Stimulated activated CD4-positive, alpha-beta T cell treated with anti-CD3 and anti-CD28 coated beads, Interleukin-2, amount 100 ng/mL, for 48 hours (primary cell): Measurements from ENCODE around the gene SLC35D3.
"Not testable (repeated sequence)": the region's sequence is repeated elsewhere in the genome, so short reads cannot be mapped to it uniquely, and the experiment has no call there.

Experiments
- DNase-seq, 2 donors: peaks; one replicate each; pipeline ENCODE4 v3.0.0-alpha.2; 2020

Gene SLC35D3, protein sequence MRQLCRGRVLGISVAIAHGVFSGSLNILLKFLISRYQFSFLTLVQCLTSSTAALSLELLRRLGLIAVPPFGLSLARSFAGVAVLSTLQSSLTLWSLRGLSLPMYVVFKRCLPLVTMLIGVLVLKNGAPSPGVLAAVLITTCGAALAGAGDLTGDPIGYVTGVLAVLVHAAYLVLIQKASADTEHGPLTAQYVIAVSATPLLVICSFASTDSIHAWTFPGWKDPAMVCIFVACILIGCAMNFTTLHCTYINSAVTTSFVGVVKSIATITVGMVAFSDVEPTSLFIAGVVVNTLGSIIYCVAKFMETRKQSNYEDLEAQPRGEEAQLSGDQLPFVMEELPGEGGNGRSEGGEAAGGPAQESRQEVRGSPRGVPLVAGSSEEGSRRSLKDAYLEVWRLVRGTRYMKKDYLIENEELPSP

DNA sequence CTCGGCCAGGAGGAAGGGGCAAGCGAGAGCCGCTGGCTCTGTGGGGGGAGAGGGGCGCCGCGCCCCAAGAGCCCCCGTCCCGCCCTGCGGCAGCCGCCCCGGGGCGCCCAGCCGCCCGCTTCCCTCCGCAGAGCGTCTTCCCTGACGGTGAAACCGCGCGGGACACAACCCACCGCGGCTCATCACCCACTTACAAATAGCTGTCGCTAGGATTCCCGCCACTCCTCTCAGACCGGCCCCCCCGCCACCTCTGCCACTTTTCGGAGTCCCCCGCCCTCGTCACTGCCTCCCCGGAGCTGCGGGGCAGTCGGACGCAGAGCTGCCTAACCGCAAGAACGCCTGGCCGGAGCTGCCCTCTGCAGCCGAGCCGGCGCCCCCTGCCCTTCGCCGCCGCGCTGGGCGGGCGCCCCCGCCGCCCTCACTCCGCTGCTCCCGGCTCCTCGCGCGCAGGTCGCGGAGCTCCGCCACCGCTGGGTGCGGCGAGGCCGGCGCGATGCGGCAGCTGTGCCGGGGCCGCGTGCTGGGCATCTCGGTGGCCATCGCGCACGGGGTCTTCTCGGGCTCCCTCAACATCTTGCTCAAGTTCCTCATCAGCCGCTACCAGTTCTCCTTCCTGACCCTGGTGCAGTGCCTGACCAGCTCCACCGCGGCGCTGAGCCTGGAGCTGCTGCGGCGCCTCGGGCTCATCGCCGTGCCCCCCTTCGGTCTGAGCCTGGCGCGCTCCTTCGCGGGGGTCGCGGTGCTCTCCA lies at the start of gene SLC35D3:
Gene SLC35D3, plus strand, starts transcription at position 366 of the 749 bp plus-strand sequence. Its CDS starts 128 bp downstream, at position 494.
- no peak for DNase-seq

DNA sequence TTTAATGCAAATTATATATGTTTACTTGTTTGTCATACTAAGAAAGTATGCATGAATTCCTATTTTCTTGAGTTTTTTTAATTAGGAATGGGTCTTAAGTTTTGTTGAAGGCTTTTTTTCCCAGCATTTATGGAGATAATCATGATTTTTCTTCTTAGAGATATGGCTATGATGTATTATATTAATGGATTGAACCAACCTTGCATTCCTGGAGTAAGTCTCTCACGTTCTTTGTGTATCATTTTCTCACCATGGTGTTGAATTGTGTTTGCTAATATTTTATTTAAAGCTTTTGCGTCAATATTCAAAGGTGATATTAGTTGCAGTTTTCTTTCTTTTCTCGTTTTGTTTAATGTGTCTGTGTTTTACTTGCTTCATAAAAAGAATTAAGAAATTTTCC lies 48.4 kb upstream of the SLC35D3 start:
- DNase-seq: no peak

DNA sequence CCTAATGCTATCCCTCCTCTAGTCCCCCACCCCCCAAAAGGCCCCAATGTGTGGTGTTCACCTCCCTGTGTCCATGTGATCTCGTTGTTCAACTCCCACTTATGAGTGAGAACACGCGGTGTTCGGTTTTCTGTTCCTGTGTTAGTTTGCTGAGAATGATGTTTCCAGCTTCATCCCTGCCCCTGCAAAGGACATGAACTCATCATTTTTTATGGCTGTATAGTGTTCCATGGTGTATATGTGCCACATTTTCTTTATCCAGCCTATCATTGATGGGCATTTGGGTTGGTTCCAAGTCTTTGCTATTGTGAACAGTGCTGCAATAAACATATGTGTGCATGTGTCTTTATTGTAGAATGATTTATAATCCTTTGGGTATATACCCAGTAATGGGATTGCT lies 45.6 kb upstream of the SLC35D3 start:
- DNase-seq: not testable (repeated sequence)

DNA sequence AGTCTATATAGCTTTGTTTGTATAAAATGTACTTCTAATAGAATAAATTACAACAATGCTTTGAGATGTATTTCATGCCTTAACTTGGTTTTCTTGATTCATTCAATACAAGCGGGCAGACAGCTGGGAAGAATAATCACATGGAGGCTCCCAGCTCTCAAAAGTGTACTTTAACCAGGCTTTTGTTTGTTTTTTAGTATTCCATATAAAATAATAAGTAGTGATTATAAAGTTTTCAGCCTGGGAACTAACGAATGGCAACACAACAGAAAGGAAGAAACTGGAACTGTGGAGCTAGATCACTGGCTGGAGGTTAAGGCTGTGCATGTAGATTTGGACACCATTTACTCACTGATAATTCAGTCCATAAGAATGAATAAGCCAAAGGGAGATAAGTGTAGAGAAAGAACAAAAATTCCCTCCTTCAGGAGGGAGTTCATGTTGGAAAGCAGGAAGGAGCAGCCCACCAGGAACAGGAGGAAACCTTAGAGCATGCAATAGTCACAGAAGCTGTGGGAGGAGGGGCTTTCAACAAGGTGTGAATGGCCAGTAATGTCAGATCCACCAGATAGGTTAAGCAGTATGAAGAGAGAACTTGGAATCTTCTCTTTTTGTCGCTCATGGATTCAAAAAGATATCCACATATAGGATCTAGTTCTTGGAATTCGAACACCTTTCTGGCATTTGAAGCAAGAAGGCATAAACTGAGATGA lies 41.2 kb upstream of the SLC35D3 start:
- no peak for DNase-seq

DNA sequence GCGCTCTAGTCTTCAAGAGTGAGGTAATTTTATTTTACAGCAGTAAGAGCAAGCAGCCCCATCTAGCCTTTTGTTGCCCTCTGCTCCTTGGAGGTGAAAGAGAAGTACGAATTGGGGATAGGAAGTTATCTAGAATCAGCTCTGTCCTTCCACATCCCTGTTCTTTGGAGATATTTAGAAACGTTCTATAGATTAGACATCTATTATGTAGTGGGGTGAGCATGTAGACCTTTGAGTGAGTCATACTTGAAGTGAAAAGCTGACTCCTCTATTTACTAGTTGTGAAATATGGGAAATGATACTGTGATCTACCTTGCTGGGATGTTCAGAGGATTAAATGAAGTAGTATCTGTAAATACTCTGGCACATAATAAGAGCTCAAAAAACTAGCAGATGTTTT lies 36.0 kb upstream of the SLC35D3 start:
- no peak for DNase-seq

DNA sequence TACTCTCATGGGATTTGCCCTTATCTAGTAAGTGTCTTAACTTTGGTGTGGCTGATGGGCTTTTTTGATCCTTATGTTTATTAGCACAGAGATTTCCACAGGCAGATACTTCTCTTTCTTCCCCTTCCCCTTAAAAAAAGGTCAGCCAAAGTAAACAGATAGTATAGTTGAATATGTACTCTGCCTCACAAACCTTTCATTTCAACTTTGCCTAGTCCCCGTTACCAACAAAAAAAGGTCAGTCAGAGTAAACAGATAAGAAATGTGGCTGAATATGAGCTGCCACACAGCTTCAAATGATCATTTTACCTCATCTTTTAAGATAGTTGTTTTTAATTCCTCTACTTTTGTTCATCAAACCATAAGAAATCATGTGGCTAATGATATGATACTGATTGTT lies 34.1 kb upstream of the SLC35D3 start:
- DNase-seq: no peak

DNA sequence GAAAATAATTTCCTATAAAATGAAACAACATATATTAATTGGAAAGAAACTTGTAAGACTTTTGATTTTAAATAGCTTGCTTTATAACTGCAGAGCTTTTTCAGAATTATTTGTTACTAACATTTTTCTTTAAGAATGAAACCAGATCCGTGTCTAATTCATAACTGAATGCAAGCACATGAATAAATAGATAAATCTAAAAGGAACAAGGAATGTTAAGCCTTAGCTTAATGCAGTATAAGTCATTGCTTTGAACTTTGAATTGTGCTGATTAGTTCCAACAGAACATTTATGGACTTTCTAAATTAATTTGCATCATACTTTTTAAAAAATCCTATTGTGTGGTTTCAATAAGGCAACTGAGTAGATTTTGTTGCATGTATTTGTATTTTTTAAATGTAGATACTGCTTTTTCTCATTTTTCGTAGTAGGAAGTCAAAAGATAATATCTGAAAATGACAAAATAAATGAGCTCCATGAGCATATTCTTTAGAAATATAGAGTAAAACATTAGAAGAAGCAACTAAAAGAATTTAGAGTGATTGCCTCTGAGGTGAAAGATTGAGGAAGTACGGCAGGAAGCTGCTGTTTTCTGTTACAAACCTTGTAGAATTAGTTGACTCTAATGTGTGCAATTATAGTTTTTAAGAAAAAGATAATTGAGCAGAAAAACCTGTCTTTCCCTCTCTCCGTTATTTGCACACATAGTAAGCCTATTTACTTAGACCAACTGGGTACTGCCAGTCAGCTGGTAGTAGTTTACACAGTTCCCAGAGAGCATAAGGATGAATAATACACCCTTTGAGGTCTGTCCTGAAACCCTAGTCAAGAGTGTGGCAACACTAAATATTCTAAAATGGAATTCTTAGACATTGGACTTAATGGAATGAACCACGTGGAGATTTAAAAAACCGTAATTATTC lies 32.6 kb upstream of the SLC35D3 start:
- DNase-seq: no peak

DNA sequence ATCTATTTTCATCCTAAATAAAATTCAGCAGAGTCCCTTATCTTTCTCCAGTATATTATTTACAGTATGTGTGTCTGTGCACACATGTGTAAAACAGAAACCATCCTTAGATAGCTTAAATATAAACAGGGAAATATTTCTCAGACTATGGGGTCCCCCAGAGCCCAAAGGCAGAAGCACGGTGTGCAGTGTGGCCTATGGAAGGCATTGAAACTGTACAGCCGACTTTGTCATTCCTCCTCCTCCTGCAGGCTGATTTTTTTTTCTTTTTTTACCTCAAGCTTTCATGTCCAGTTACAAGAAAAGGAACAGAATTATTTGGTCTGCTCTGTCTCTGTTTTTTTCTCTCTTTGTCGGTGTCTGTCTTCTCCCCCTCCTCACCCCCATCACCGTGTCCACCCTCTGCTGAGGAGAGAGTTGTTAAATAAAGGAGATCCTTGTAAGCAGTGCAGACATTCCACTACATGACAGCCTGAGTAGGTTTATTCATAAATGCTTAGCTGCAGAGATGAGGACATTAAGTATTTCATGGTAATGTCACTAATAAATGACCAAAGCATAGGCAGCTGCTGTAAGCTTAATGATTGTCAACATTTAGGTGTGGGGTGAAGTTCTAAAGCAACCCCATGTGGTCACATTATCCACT lies 31.8 kb upstream of the SLC35D3 start:
- DNase-seq: no peak

DNA sequence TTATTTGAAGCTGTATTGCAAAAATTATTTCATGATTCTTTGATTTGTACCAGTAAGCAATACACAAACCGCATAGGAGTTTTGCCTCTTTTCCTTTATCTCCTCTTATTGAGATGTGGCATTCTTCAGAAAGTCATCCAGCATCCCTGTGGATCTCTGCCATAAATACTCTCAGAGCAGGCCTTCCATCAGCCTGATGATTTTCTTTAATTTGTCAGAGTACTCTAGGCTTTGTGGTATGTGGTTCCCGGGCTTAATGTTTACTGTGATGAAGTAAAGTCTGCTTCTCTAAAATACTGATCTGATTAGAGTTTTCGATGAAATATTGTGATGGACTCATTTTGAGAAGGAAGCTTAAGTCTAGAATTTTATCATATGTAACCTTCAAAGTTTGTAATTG lies 31.1 kb upstream of the SLC35D3 start:
- DNase-seq: no peak

DNA sequence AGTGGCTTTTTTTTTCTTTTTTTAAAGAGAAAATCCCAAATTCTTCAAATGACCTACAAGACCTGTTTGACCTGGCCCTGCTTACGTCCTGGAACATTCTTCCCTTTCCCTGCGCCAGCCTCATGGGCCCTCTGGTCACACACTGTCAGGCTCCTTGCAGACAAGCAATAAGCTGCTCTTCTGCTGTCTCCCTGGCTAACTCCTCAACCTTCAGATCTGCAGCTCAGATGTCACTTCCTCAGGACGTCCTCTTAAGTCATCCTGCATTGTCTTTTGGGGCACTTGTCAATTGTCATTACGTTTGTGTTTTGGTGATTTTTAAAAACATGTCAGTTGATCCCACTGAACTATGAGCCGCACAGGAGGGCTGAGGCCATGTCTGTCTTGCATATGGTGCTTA lies 28.9 kb upstream of the SLC35D3 start:
- no peak for DNase-seq

DNA sequence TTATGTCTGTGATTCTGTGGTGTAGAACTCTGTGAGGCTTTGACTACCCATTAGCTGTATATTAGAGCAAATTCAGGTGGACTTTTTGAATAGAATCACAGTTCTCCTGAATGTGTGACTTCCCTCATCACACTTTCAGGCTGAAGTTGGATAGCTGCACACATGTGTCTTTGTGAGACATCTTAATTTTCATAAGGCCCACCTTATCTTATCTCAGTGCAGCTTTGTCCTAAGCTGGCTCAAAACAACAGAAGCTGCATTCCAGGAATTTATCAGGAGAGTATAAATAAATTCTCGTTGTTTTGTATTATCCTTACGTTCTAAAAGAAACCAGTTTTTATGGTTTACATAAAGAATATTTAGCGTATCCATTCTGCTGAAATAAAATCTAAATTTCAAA lies 26.2 kb upstream of the SLC35D3 start:
- DNase-seq: no peak

DNA sequence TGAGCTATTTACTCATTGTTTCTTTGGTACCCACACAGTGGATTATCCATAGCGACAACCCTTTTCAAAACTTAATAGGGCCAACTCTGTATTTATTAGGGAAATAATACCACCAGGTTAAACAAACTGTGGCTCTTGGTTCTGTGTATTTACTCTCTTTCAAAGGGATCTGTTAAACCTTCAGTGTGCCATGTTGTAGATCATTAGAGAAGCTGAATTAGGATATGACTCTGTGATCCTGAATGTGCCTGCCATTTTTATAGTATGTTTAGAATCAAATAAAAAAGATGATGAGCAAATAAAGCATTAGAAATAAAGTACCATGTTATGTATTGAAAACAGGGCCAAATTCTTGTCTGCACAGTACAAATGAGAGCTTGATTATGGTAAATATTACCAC lies 25.0 kb upstream of the SLC35D3 start:
- DNase-seq: no peak

DNA sequence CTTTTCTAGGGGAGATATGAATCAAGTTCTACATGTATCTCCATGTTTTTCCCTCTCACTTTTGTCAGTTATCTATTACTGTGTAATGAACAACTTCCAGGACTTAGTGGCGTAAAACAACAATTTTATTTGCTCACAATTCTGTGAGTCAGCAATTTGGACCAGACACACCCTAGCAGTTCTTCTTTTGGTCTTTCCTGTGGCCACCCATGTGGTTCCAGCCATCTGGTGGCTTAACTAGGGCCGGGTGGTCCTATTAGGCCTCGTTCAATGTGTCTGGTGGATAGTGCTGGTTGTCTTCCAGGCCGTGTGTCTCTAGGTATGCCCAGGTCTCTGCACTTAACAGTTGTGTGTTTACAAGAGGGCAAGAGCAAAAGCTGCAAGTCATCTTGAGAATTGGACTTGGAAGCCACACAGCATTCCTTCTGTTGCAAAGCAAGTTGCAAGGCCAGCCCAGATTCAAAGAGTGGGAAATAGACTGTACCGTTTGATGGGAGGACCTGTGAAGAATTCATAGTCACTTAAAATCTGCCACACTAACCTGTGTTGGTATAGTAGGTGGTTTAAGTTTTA lies 20.8 kb upstream of the SLC35D3 start:
- DNase-seq: no peak

DNA sequence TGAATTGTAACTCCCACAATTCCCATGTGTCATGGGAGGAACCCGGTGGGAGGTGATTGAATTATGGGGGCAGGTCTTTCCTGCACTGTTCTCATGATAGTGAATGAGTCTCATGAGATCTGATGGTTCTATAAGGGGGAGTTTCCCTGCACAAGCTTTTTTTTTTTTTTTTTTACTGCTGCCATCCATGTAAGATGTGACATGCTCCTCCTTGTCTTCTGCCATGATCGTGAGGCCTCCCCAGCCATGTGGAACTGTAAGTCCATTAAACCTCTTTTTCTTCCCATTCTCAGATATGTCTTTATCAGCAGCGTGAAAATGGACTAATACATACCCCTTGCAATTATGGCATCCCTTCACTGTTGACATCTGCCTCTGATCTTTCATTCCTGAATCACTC lies 17.6 kb upstream of the SLC35D3 start:
- DNase-seq: not testable (repeated sequence)

DNA sequence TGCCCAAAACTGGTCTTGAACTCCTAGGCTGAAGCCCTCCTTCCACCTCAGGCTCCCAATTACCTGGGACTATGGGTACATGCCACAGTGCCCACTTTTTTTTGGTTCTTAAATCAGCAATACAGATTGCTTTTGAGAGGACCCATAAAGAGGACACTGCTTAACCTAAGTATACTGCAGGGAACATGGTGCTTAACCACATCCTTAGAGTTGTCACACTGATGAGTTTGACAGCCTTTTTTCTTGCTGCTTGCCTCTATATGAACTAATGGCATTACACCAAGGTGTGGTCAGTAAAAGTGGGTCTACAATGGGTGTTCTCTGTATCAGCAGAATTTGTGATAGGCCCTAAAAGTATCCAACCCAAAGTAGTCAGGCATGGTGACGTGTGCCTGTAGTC lies 7.2 kb upstream of the SLC35D3 start:
- no peak for DNase-seq

DNA sequence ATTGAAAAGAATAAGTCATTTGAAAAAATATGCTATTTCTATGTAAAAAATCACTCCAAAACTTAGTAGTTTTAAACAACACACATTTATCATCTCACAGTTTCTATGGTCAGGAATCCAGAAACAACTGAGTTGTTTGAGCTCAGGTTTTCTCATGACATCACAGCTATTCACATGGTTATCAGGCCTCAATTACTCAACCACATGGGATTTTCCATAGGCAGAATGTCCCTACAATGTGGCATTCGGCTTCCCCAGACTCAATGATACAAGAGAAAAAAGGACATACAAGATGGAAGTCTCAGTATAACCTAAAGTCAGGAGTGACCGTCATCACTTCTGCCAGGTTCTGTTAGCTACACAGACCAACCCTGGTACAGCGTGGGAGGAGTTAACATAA lies 3.4 kb upstream of the SLC35D3 start:
- DNase-seq: no peak

DNA sequence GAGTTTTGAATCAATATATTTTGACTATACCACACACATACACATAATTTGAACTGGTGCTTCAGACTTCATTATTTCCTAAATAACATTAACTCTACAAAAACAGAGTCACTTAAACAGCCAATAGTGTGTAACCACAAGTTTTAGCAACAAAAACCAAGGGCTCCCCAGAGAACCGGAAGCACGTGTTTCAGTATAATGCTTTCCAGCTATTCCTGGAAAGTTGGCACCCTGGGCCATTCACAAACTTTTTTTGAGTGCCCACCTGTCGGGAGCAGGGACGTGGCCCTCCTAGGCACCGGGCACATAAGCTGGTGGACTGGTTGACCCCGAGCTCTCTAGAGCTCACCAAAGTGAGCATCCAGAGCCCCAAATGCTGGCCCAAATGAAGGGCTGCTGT lies 1.9 kb upstream of the SLC35D3 start:
- DNase-seq: no peak

DNA sequence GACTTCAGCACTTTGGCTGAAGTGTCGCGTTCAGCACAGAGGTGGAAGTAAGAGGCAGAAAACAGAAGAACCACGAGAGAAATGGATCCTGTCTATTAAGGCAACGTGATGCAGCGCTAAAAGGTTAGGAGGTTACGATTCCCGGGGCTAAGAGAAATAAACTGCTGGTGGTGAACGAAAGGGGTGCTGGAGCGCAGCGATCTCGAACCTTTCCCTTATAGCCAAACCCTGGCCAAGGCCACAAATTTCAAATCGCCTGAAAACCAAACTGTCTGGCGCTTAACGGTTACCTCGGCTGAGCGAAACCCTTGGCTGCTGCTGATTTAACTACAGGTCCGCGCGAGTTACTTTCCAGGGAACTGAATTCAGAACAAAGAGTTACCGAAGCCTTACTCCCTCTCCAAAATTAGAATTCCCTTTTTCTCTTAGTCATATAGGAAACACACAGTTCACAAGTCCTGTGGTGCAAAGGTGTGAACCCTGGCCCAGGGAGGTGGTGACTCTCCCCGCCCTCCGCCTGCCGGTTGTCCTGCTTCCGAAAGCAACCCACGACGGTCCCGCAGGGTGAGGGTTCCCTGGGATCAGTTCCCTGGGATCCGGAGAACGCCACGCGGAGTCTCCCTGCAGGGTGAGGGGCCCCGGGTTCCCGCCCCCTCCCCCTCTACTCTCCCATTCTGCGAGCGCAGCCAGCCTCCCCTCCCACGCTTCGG lies 1.3 kb upstream of the SLC35D3 start:
- no peak for DNase-seq

DNA sequence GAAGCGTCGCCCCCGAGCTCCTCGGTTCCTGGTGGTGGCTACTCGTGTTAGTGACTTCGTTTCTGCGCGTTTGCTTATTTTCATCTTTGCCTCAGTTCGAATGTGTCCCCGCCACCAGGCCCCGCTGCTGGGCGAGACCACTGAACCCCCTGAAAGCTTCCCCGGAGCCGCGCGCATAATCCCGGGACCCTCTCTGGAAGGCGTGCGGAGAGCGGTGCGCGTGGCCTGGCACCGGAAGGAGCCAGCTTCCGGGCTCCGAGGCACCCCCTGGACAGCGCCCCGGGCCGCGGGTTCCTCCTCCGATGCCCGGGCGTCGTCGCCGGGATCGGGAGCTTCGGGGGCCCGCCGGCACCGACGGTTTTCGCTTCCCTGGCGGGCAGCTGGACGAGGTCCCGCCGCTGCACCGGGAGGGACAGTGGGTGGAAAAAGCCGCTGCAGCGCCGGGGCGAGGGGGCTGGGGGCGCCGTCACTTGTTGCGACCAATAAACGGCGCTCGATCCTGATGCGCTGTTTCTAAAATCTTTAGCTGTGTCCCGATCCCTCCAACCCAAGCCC lies 643 bp upstream of the SLC35D3 start:
- DNase-seq: no peak

DNA sequence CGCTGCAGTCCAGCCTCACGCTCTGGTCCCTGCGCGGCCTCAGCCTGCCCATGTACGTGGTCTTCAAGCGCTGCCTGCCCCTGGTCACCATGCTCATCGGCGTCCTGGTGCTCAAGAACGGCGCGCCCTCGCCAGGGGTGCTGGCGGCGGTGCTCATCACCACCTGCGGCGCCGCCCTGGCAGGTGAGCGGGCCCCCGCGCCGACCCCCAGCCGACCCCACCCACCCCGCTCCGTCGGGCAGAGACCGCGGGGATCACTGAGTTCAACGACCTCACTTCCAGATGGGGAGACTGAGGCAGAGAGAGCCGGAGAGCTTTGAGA lies 545 bp downstream of the SLC35D3 start:
- no peak for DNase-seq
